GM23338 (cell line): ENCODE results near the gene AIFM2. TPM values are rescaled to one million over a fixed set of nuclear protein-coding genes. Genes with fewer than 3 reads are reported as not detected.

Experiments
- ATAC-seq: fragments of 200-7000 bp; cut with Tn5 transposase; 3 replicates; pipeline ENCODE4 v1.9.1; 2020
- DNase-seq: peaks from one replicate; pipeline ENCODE4 v3.0.0-alpha.2; 2015; ENCODE audit warnings: low spot score
- H2AFZ ChIP-seq: fragments of 200-600 bp; sonication (generic); 2 replicates; pipeline ENCODE4 v1.8.0; 2016; ENCODE audit warnings: antibody characterized with exemption, mild to moderate bottlenecking, moderate library complexity
- H3F3A ChIP-seq: fragments of 200-600 bp; sonication (generic); replicated peaks from 2 replicates; pipeline ENCODE4 v1.8.0; 2017; ENCODE audit warnings: antibody characterized with exemption, mixed run types, low read depth
- H3K27ac ChIP-seq: fragments of 200-600 bp; sonication (generic); 2 replicates; pipeline ENCODE4 v1.6.1; 2016; ENCODE audit warnings: low read depth
- H3K27me3 ChIP-seq: fragments of 200-600 bp; sonication (generic); 2 replicates; pipeline ENCODE4 v1.8.0; 2016; ENCODE audit warnings: mild to moderate bottlenecking, mixed run types, moderate library complexity; ENCODE audit not compliant: insufficient read depth
- H3K36me3 ChIP-seq: fragments of 200-600 bp; sonication (generic); 2 replicates; pipeline ENCODE4 v1.8.0; 2016; ENCODE audit warnings: mild to moderate bottlenecking; ENCODE audit not compliant: insufficient read depth
- H3K4me1 ChIP-seq: fragments of 200-600 bp; sonication (generic); 2 replicates; pipeline ENCODE4 v1.8.0; 2016; ENCODE audit warnings: mild to moderate bottlenecking, moderate library complexity; ENCODE audit not compliant: insufficient read depth
- H3K4me2 ChIP-seq: fragments of 200-600 bp; sonication (generic); 2 replicates; pipeline ENCODE4 v1.7.1; 2017; ENCODE audit warnings: mixed run types
- H3K4me3 ChIP-seq: fragments of 200-600 bp; sonication (generic); 2 replicates; pipeline ENCODE4 v1.6.1; 2016; ENCODE audit warnings: mixed run types
- H3K79me2 ChIP-seq: fragments of 200-600 bp; sonication (generic); replicated peaks from 2 replicates; pipeline ENCODE4 v1.8.0; 2017; ENCODE audit warnings: mild to moderate bottlenecking; ENCODE audit not compliant: insufficient read depth
- H3K9me2 ChIP-seq: fragments of 200-600 bp; sonication (generic); 2 replicates; pipeline ENCODE4 v1.8.0; 2017; ENCODE audit not compliant: insufficient read depth
- H4K20me1 ChIP-seq: fragments of 200-600 bp; sonication (generic); replicated peaks from 2 replicates; pipeline ENCODE4 v1.8.0; 2017; ENCODE audit warnings: mild to moderate bottlenecking; ENCODE audit not compliant: insufficient read depth
- H3K27ac Mint-ChIP-seq: 2 replicates; pipeline ENCODE4 v1.8.0; 2020; ENCODE audit warnings: inconsistent platforms, mild to moderate bottlenecking, moderate library complexity, mixed read lengths
- H3K27me3 Mint-ChIP-seq: 3 replicates; pipeline ENCODE4 v1.8.0; 2022; ENCODE audit warnings: low read depth, mild to moderate bottlenecking, moderate library complexity, mixed read lengths, inconsistent platforms; ENCODE audit not compliant: insufficient read depth, poor library complexity
- H3K36me3 Mint-ChIP-seq: 3 replicates; pipeline ENCODE4 v1.8.0; 2021; ENCODE audit warnings: low read depth, mild to moderate bottlenecking, inconsistent platforms, moderate library complexity, mixed read lengths
- H3K4me1 Mint-ChIP-seq: 3 replicates; pipeline ENCODE4 v1.8.0; 2020; ENCODE audit warnings: mild to moderate bottlenecking, inconsistent platforms, mixed read lengths
- H3K4me3 Mint-ChIP-seq: 3 replicates; pipeline ENCODE4 v1.8.0; 2021; ENCODE audit warnings: moderate library complexity, mild to moderate bottlenecking, inconsistent platforms, mixed read lengths
- H3K9me3 Mint-ChIP-seq: 3 replicates; pipeline ENCODE4 v1.8.0; 2020; ENCODE audit warnings: moderate library complexity, mild to moderate bottlenecking, inconsistent platforms, mixed read lengths
- CREB1 ChIP-seq: fragments of 250-450 bp; sonication (Bioruptor Pico); IDR thresholded peaks from 2 replicates; pipeline ENCODE4 v1.5.0; 2020; ENCODE audit warnings: low read depth, mild to moderate bottlenecking, moderate library complexity
- ETS1 ChIP-seq: IDR thresholded peaks from 2 replicates; pipeline ENCODE4 v1.6.1; 2016; ENCODE audit warnings: antibody characterized with exemption
- EZH2 ChIP-seq: fragments of 200-600 bp; sonication (generic); IDR thresholded peaks from one replicate; pipeline ENCODE4 v1.8.0; 2017; ENCODE audit warnings: antibody characterized with exemption, mild to moderate bottlenecking, low read depth; ENCODE audit not compliant: unreplicated experiment
- EZH2phosphoT487 ChIP-seq: fragments of 200-600 bp; sonication (generic); IDR thresholded peaks from one replicate; pipeline ENCODE4 v1.8.1; 2018; ENCODE audit warnings: antibody characterized with exemption; ENCODE audit not compliant: unreplicated experiment
- JUNB ChIP-seq: IDR thresholded peaks from one replicate; pipeline ENCODE4 v1.6.1; 2016; ENCODE audit warnings: antibody characterized with exemption; ENCODE audit not compliant: unreplicated experiment
- NANOG ChIP-seq: IDR thresholded peaks from 2 replicates; pipeline ENCODE4 v1.6.1; 2016; ENCODE audit warnings: antibody characterized with exemption, borderline replicate concordance
- POLR2AphosphoS5 ChIP-seq: IDR thresholded peaks from 2 replicates; pipeline ENCODE4 v1.6.1; 2016; ENCODE audit warnings: antibody characterized with exemption, low read depth
- STAT1 ChIP-seq: IDR thresholded peaks from one replicate; pipeline ENCODE4 v1.6.1; 2016; ENCODE audit warnings: antibody characterized with exemption; ENCODE audit not compliant: unreplicated experiment
- ZNF114 ChIP-seq: fragments of 250-450 bp; sonication (Bioruptor Pico); IDR thresholded peaks from 2 replicates; pipeline ENCODE4 v1.5.0; 2020; ENCODE audit warnings: mild to moderate bottlenecking, moderate library complexity
- polyA plus RNA-seq: library from polyadenylated mRNA; unstranded; fragments of >200 nt; fragmentation: Nextera tagmentation; extraction: Ambion mirVana; gene quantifications from 2 replicates; pipeline ENCODE4 v1.2.1, GENCODE V29; 2016
- total RNA-seq: library from RNA; depleted of rRNA; stranded (reverse); fragments of >200 nt; shearing (Covaris generic); gene quantifications from 2 replicates; pipeline ENCODE4 v1.2.3, GENCODE V29; 2014
- TF ChIP-seq, protein P1 (sequence below): fragments of 250-450 bp; sonication (Bioruptor Pico); IDR thresholded peaks from 2 replicates; pipeline ENCODE4 v1.5.0; 2020; ENCODE audit warnings: mild to moderate bottlenecking, moderate library complexity
- TF ChIP-seq, protein P2 (sequence below), 2 experiments: fragments of 200-600 bp in 1 of 2; sonication (generic) in 1 of 2; conservative IDR thresholded peaks; 2 replicates each; pipeline versions ENCODE4 v1.5.1 to v1.6.1; 2016 to 2017; ENCODE audit warnings: antibody characterized with exemption in 2 of 2, low read depth in 2 of 2, mild to moderate bottlenecking in 2 of 2, moderate library complexity in 1 of 2

Gene AIFM2
- total and polyA plus RNA-seq, 2 experiments from 2014 or later: 3.2 to 3.6 TPM

GRCh38 chr10:70118196-70118595 lies 14.4 kb downstream of the AIFM2 start:
- no peaks in the 10 kb centered on the region for H3K79me2 ChIP-seq
- no peak overlapping the region for H2AFZ ChIP-seq
- Mint-ChIP-seq H3K27ac (no peak overlapping the region), H3K4me3 (no peak overlapping the region), H3K36me3 (peaks cover 8% of the 10 kb centered on the region; the same call in 2 of the 3 replicates), H3K9me3 (no peaks in the 10 kb centered on the region; the same call in 2 of the 3 replicates), H3K27me3 (peaks cover 20% of the 10 kb centered on the region), H3K4me1 (peaks cover 3% of the 10 kb centered on the region; the same call in 1 of the 3 replicates)
- no peak for DNase-seq
- no peak for TF ChIP-seq STAT1
- TF ChIP-seq, protein P1, sequence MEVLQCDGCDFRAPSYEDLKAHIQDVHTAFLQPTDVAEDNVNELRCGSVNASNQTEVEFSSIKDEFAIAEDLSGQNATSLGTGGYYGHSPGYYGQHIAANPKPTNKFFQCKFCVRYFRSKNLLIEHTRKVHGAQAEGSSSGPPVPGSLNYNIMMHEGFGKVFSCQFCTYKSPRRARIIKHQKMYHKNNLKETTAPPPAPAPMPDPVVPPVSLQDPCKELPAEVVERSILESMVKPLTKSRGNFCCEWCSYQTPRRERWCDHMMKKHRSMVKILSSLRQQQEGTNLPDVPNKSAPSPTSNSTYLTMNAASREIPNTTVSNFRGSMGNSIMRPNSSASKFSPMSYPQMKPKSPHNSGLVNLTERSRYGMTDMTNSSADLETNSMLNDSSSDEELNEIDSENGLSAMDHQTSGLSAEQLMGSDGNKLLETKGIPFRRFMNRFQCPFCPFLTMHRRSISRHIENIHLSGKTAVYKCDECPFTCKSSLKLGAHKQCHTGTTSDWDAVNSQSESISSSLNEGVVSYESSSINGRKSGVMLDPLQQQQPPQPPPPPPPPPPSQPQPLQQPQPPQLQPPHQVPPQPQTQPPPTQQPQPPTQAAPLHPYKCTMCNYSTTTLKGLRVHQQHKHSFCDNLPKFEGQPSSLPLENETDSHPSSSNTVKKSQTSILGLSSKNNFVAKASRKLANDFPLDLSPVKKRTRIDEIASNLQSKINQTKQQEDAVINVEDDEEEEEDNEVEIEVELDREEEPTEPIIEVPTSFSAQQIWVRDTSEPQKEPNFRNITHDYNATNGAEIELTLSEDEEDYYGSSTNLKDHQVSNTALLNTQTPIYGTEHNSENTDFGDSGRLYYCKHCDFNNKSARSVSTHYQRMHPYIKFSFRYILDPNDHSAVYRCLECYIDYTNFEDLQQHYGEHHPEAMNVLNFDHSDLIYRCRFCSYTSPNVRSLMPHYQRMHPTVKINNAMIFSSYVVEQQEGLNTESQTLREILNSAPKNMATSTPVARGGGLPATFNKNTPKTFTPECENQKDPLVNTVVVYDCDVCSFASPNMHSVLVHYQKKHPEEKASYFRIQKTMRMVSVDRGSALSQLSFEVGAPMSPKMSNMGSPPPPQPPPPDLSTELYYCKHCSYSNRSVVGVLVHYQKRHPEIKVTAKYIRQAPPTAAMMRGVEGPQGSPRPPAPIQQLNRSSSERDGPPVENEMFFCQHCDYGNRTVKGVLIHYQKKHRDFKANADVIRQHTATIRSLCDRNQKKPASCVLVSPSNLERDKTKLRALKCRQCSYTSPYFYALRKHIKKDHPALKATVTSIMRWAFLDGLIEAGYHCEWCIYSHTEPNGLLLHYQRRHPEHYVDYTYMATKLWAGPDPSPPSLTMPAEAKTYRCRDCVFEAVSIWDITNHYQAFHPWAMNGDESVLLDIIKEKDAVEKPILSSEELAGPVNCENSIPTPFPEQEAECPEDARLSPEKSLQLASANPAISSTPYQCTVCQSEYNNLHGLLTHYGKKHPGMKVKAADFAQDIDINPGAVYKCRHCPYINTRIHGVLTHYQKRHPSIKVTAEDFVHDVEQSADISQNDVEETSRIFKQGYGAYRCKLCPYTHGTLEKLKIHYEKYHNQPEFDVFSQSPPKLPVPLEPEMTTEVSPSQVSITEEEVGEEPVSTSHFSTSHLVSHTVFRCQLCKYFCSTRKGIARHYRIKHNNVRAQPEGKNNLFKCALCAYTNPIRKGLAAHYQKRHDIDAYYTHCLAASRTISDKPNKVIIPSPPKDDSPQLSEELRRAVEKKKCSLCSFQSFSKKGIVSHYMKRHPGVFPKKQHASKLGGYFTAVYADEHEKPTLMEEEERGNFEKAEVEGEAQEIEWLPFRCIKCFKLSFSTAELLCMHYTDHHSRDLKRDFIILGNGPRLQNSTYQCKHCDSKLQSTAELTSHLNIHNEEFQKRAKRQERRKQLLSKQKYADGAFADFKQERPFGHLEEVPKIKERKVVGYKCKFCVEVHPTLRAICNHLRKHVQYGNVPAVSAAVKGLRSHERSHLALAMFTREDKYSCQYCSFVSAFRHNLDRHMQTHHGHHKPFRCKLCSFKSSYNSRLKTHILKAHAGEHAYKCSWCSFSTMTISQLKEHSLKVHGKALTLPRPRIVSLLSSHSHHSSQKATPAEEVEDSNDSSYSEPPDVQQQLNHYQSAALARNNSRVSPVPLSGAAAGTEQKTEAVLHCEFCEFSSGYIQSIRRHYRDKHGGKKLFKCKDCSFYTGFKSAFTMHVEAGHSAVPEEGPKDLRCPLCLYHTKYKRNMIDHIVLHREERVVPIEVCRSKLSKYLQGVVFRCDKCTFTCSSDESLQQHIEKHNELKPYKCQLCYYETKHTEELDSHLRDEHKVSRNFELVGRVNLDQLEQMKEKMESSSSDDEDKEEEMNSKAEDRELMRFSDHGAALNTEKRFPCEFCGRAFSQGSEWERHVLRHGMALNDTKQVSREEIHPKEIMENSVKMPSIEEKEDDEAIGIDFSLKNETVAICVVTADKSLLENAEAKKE (CRISPR knock-in tag): no peak
- no peak for TF ChIP-seq NANOG
- TF ChIP-seq CREB1: no peak
- TF ChIP-seq ETS1: no peak
- TF ChIP-seq, protein P2, sequence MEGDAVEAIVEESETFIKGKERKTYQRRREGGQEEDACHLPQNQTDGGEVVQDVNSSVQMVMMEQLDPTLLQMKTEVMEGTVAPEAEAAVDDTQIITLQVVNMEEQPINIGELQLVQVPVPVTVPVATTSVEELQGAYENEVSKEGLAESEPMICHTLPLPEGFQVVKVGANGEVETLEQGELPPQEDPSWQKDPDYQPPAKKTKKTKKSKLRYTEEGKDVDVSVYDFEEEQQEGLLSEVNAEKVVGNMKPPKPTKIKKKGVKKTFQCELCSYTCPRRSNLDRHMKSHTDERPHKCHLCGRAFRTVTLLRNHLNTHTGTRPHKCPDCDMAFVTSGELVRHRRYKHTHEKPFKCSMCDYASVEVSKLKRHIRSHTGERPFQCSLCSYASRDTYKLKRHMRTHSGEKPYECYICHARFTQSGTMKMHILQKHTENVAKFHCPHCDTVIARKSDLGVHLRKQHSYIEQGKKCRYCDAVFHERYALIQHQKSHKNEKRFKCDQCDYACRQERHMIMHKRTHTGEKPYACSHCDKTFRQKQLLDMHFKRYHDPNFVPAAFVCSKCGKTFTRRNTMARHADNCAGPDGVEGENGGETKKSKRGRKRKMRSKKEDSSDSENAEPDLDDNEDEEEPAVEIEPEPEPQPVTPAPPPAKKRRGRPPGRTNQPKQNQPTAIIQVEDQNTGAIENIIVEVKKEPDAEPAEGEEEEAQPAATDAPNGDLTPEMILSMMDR (conservative IDR thresholded peaks at IDR 0.05; ENCODE audit: low read depth in 2 of 2): no peak
- TF ChIP-seq JUNB: no peak
- no peak for TF ChIP-seq EZH2
- TF ChIP-seq POLR2AphosphoS5: no peak
- TF ChIP-seq EZH2phosphoT487: no peak
- no peak for TF ChIP-seq ZNF114 (CRISPR knock-in tag)
- no peak overlapping the region for H3K27ac ChIP-seq
- no peaks in the 10 kb centered on the region for H4K20me1 ChIP-seq
- no peak for ATAC-seq
- no peak overlapping the region for H3K4me3 ChIP-seq
- H3K36me3 ChIP-seq: no peaks in the 10 kb centered on the region
- no peak overlapping the region for H3K4me2 ChIP-seq
- no peaks in the 10 kb centered on the region for H3F3A ChIP-seq
- H3K4me1 ChIP-seq: no peaks in the 10 kb centered on the region
- no peaks in the 10 kb centered on the region for H3K9me2 ChIP-seq
- no peaks in the 10 kb centered on the region for H3K27me3 ChIP-seq
